Suprapubic skin (tissue), 4 donors: Measurements from ENCODE around the gene CELSR3. TPM values are rescaled to one million over a fixed set of nuclear protein-coding genes. Genes with fewer than 3 reads are reported as not detected.

Experiments used
- DNase-seq, 2 donors: peaks; one replicate each; pipeline ENCODE4 v3.0.0-alpha.2; 2019; ENCODE audit warnings: low spot score in 2 of 2
- H3K27ac ChIP-seq: fragments of 200-600 bp; sonication (generic); one replicate; pipeline ENCODE4 v1.5.1; 2019
- H3K27me3 ChIP-seq: fragments of 200-600 bp; sonication (generic); one replicate; pipeline ENCODE4 v1.5.1; 2019
- H3K36me3 ChIP-seq: fragments of 200-600 bp; sonication (generic); one replicate; pipeline ENCODE4 v1.5.1; 2019
- H3K4me1 ChIP-seq: fragments of 200-600 bp; sonication (generic); one replicate; pipeline ENCODE4 v1.5.1; 2019
- H3K4me3 ChIP-seq: fragments of 200-600 bp; sonication (generic); one replicate; pipeline ENCODE4 v1.5.1; 2019; ENCODE audit warnings: mild to moderate bottlenecking
- H3K9me3 ChIP-seq: fragments of 200-600 bp; sonication (generic); one replicate; pipeline ENCODE4 v1.5.1; 2019
- CTCF ChIP-seq, 2 donors: fragments of 200-600 bp in 1 of 2; fragments of 450-650 bp in 1 of 2; sonication (generic) in 1 of 2; IDR thresholded peaks; one replicate each; pipeline ENCODE4 v1.5.1; 2016 to 2019; ENCODE audit warnings: antibody characterized with exemption in 2 of 2, mild to moderate bottlenecking in 1 of 2, moderate library complexity in 1 of 2
- EP300 ChIP-seq: sonication (generic); formaldehyde crosslinking; IDR thresholded peaks from one replicate; pipeline ENCODE4 v1.6.1; 2017; ENCODE audit warnings: antibody characterized with exemption
- POLR2A ChIP-seq, 2 donors: fragments of 450-650 bp; IDR thresholded peaks; one replicate each; pipeline ENCODE4 v1.6.1; 2017; ENCODE audit warnings: antibody characterized with exemption in 2 of 2, mild to moderate bottlenecking in 2 of 2, moderate library complexity in 2 of 2
- POLR2AphosphoS5 ChIP-seq, 3 donors: sonication (generic); formaldehyde crosslinking; IDR thresholded peaks; one replicate each; pipeline ENCODE4 v1.6.1; 2017; ENCODE audit warnings: antibody characterized with exemption in 3 of 3
- whole genome bisulfite sequencing: methylation state at CpG from one replicate; pipeline ENCODE4 v1.1.5; 2018; 5-methylcytosine and 5-hydroxymethylcytosine counted together
- total RNA-seq, 4 donors: library from RNA; depleted of rRNA; stranded (reverse); fragments of >200 nt; gene quantifications; one replicate each; pipeline ENCODE4 v1.1.0, GENCODE V29; 2016

The CELSR3 gene
- total RNA-seq, 4 donors from 2014 or later = 1.6 to 3.2 (median 2.0) TPM

DNA sequence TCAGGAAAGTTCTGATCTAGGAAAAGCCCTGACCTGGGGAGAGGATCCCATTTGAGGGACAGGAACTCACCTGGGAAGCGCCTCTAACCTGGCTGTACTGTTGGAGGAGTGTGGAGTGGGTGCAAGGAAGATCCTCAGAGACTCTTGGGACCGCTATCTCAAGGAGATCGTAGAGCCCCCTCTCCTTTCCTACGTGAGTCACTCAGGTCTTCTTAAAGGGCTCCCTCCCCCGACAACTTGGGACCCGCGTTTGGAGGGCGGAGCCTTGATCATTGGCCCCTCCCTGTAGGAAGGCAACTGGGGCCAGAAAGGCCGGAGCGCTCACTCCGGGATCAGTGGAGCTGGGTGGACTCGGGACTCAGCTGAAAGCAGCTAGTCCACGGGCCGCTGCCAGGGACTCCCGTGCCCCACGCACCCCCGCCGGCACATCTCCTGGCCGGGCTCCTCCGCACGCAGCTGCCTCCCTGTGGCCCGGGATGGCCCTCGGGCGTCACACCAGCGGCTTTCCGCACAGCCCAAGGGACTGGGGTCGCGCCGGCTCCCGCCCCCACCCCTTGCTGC is 27.9 kb downstream of the CELSR3 start:
- TF ChIP-seq POLR2A (IDR thresholded peaks at IDR 0.05) = no peak
- TF ChIP-seq EP300 = no peak
- no peak for TF ChIP-seq POLR2AphosphoS5 (IDR thresholded peaks at IDR 0.05)
- TF ChIP-seq CTCF (IDR thresholded peaks at IDR 0.05) = no peak
- WGBS = 39% methylated on average over 2 of the region's 30 CpGs
- Histone ChIP-seq H3K27me3 (no peaks in the 10 kb centered on the region), H3K9me3 (no peaks in the 10 kb centered on the region), H3K4me1 (peaks cover 24% of the 10 kb centered on the region), H3K27ac (peak overlapping the region; percentile 12), H3K36me3 (peaks cover 36% of the 10 kb centered on the region), H3K4me3 (peak overlapping the region; percentile 77)
- DNase-seq = peak in 1 of 2 donors; percentile 79

- Histone ChIP-seq H3K4me3 (no peak overlapping the region), H3K27ac (no peak overlapping the region), H3K9me3 (no peaks in the 10 kb centered on the region), H3K4me1 (peaks cover 24% of the 10 kb centered on the region), H3K36me3 (peaks cover 44% of the 10 kb centered on the region), H3K27me3 (no peaks in the 10 kb centered on the region)
- WGBS = 88% methylated on average over 1 of the region's 2 CpGs
- TF ChIP-seq POLR2A (IDR thresholded peaks at IDR 0.05) (no peak), CTCF (IDR thresholded peaks at IDR 0.05) (no peak), EP300 (no peak), POLR2AphosphoS5 (IDR thresholded peaks at IDR 0.05) (no peak)
- DNase-seq = no peak
Observed at GRCh38 chr3:48633743-48634142, 28.9 kb downstream of the CELSR3 start.

DNA sequence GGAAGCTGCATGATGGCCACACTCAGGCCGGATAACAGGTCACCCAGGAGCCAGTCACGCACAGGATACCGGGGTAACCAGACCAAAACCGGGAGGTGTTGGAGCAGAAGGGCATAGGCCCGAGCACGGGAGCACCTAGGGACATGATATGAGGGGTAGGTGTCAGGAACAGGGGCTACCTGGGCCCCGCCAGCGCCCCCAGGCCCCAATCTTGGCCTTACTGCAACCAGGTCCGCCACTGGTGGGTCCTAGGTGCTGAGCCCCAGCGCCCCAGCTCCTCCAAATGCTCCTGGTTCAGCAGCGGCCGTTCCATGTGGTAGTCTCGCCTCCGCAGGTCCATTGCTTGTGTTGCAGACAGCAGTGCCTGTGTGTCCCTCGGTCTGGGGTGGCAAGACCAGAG is 29.4 kb downstream of the CELSR3 start:
- H3K4me1 ChIP-seq = peaks cover 24% of the 10 kb centered on the region
- H3K36me3 ChIP-seq = peaks cover 48% of the 10 kb centered on the region
- H3K27me3 ChIP-seq = no peaks in the 10 kb centered on the region
- no peak for TF ChIP-seq POLR2A (IDR thresholded peaks at IDR 0.05)
- no peak for TF ChIP-seq EP300
- no peak for TF ChIP-seq CTCF (IDR thresholded peaks at IDR 0.05)
- no peak for TF ChIP-seq POLR2AphosphoS5 (IDR thresholded peaks at IDR 0.05)
- H3K4me3 ChIP-seq = no peak overlapping the region
- WGBS = 100% methylated on average over 5 of the region's 15 CpGs
- H3K27ac ChIP-seq = no peak overlapping the region
- no peak for DNase-seq
- no peaks in the 10 kb centered on the region for H3K9me3 ChIP-seq

DNA sequence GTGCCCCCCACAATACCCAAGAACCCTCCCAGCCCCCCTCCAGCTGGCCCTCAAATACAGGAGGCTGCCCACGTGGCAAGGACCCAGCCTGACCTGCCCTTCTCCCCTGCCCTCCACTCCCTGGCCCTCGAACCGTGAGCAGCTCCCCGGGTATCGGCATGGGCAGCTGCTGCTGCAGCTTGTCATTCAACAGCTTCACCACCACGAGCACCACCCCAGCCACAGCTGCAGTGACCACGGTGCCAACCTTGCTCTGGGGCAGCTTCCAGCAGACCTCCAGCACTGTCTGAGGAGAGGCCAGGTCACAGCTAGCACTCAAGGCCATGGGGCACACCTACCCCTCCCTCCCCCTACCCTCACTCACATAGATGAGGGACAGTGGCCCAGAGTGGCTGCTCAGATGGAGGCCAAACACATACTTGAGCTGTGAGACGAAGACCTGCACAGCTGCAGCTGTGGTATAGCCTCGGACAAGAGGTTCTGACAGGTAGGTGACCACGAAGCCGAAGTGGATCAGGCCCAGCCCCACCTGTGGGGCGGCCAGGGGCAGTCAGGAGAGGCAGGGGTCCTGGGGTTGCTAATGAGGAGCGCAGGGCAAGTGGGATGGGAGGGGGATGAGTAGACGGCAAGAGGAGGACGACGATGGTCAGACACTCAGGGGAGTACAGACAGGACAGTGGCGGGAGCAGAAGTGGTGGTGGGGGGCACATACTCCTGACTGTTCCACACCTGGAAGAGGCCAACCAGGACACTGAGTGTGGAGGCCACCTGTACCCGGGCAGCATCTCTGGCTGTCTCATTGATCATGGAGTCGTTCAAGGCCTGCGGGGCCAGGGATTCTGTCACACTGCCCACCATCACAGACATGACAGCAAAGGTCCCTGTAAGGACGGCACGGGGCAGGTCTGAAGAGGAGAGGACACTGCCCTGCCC is 30.9 kb downstream of the CELSR3 start:
- 88% methylated on average over 17 of the region's 22 CpGs for WGBS
- H3K36me3 ChIP-seq = peaks cover 63% of the 10 kb centered on the region
- no peaks in the 10 kb centered on the region for H3K27me3 ChIP-seq
- TF ChIP-seq CTCF (IDR thresholded peaks at IDR 0.05) (no peak), POLR2A (IDR thresholded peaks at IDR 0.05) (no peak), POLR2AphosphoS5 (IDR thresholded peaks at IDR 0.05) (no peak), EP300 (no peak)
- no peaks in the 10 kb centered on the region for H3K9me3 ChIP-seq
- peaks cover 24% of the 10 kb centered on the region for H3K4me1 ChIP-seq
- H3K4me3 ChIP-seq = no peak overlapping the region
- DNase-seq = no peak
- no peak overlapping the region for H3K27ac ChIP-seq

DNA sequence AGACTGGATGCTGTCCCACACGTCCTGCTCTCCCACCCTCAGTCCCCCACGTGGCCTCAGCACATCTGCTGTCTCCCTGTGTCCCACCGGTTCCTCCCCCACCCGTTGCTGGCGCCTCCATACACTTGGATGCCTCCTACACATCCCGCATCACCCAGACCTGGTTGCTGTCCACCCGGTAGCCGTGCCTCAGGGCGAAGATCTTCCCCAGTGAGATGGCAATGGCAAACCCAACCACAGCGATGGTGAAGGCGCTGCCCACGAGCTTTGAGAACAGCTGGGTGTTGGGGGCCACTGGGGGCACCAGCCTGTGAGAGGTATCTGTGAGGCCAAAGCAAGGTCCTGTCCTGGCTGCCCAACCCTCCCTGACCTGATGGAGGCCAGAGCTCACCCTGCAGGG is 31.9 kb downstream of the CELSR3 start:
- no peak overlapping the region for H3K4me3 ChIP-seq
- no peaks in the 10 kb centered on the region for H3K27me3 ChIP-seq
- no peak overlapping the region for H3K27ac ChIP-seq
- peaks cover 72% of the 10 kb centered on the region for H3K36me3 ChIP-seq
- 92% methylated on average over 12 of the region's 12 CpGs for WGBS
- peaks cover 18% of the 10 kb centered on the region for H3K4me1 ChIP-seq
- no peaks in the 10 kb centered on the region for H3K9me3 ChIP-seq
- no peak for DNase-seq
- TF ChIP-seq EP300 = no peak
- TF ChIP-seq CTCF (IDR thresholded peaks at IDR 0.05) = no peak
- TF ChIP-seq POLR2AphosphoS5 (IDR thresholded peaks at IDR 0.05) = no peak
- TF ChIP-seq POLR2A (IDR thresholded peaks at IDR 0.05) = no peak
